Gastrocnemius medialis (tissue), 4 donors: Measurements from ENCODE around the gene COPS6.

Source experiments
- POLR2A ChIP-seq, 2 donors: fragments of 450-650 bp; IDR thresholded peaks; one replicate each; pipeline ENCODE4 v1.6.1; 2017; ENCODE audit warnings: antibody characterized with exemption in 2 of 2, mild to moderate bottlenecking in 2 of 2, moderate library complexity in 2 of 2
- TF ChIP-seq, protein P1 (sequence below), 5 experiments: fragments of 450-650 bp in 3 of 5; fragments of 200-600 bp in 2 of 5; sonication (generic) in 2 of 5; IDR thresholded peaks in 4 of 5; conservative IDR thresholded peaks in 1 of 5; 1 replicate in 4 of 5; 2 replicates in 1 of 5; pipeline ENCODE4 v1.5.1; 2016 to 2019; ENCODE audit warnings: antibody characterized with exemption in 5 of 5, mild to moderate bottlenecking in 3 of 5, moderate library complexity in 3 of 5

DNA sequence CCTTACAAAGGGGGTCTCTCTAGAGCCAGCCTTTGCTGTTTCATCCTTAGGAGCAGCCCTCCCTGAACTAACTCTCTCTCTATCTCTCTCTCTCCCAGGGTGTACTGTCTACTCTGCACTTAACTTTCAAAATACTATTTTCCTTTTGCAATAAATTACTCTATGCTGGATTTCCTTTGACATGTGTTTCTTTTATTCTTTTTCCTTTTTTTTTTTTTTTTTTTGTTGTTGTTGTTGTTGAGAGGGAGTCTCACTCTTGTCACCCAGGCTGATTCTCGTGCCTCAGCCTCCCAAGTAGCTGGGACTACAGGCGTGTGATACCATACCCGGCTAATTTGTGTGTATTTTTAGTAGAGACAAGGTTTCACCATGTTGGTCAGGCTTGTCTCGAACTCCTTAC lies 5.8 kb upstream of the COPS6 start:
- TF ChIP-seq, protein P1, sequence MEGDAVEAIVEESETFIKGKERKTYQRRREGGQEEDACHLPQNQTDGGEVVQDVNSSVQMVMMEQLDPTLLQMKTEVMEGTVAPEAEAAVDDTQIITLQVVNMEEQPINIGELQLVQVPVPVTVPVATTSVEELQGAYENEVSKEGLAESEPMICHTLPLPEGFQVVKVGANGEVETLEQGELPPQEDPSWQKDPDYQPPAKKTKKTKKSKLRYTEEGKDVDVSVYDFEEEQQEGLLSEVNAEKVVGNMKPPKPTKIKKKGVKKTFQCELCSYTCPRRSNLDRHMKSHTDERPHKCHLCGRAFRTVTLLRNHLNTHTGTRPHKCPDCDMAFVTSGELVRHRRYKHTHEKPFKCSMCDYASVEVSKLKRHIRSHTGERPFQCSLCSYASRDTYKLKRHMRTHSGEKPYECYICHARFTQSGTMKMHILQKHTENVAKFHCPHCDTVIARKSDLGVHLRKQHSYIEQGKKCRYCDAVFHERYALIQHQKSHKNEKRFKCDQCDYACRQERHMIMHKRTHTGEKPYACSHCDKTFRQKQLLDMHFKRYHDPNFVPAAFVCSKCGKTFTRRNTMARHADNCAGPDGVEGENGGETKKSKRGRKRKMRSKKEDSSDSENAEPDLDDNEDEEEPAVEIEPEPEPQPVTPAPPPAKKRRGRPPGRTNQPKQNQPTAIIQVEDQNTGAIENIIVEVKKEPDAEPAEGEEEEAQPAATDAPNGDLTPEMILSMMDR (IDR thresholded peaks at IDR 0.05 in 4 of 5, conservative IDR thresholded peaks at IDR 0.05 in 1 of 5) = no peak
- TF ChIP-seq POLR2A (IDR thresholded peaks at IDR 0.05) = no peak
